GM21786 (cell line): ENCODE data around the gene UHRF2.

ENCODE experiments used
- ATAC-seq: cut with Tn5 transposase; IDR thresholded peaks from one replicate; pipeline ENCODE4 v1.9.1; 2021; ENCODE audit not compliant: unreplicated experiment

Gene UHRF2

GRCh38 chr9:6553866-6554265, 140.9 kb downstream of the UHRF2 start:
- no peak for ATAC-seq
